Measurements from ENCODE around the gene BRSK2.
A peak's percentile ranks its signal among the peaks of the same experiment; 100 is the strongest.
"Not testable (repeated sequence)": the region's sequence is repeated elsewhere in the genome, so short reads cannot be mapped to it uniquely, and the experiment has no call there.

BRSK2 gene

GRCh38 chr11:1389932-1390568 is at the start of gene BRSK2:
Gene BRSK2 (plus strand): TSS chr11:1389934. CDS start chr11:1390285, 351 bp downstream.
- Histone ChIP-seq H3K79me2 (no peaks in the 10 kb centered on the region), H3K4me1 (peaks cover 3% of the 10 kb centered on the region), H3K27me3 (ENCODE audit: control insufficient read depth, insufficient read depth, low read length) (no peaks in the 10 kb centered on the region), H3K9me3 (ENCODE audit: control insufficient read depth, low read length) (no peaks in the 10 kb centered on the region), H3K4me2 (ENCODE audit: low read length) (peak within 1 kb of the TSS; percentile 74), H3K4me3 (ENCODE audit: low read depth, low read length) (peak within 1 kb of the TSS; percentile 40), H2AFZ (peak within 1 kb of the TSS; percentile 79), H3K36me3 (ENCODE audit: control insufficient read depth, insufficient read depth, low read length) (no peaks in the 10 kb centered on the region), H3K9ac (no peak within 1 kb of the TSS), H3K27ac (no peak within 1 kb of the TSS)
- no peak for TF ChIP-seq CTCF (IDR thresholded peaks at IDR 0.05)

GRCh38 chr11:1340111-1340510 is 49.6 kb upstream of the BRSK2 start:
- TF ChIP-seq CTCF (IDR thresholded peaks at IDR 0.05): no peak
- no peaks in the 10 kb centered on the region for H3K9me3 ChIP-seq (ENCODE audit: control insufficient read depth, low read length)
- no peaks in the 10 kb centered on the region for H3K36me3 ChIP-seq (ENCODE audit: control insufficient read depth, insufficient read depth, low read length)
- no peak overlapping the region for H3K4me2 ChIP-seq (ENCODE audit: low read length)
- H3K27ac ChIP-seq: no peak overlapping the region
- H3K27me3 ChIP-seq (ENCODE audit: control insufficient read depth, insufficient read depth, low read length): no peaks in the 10 kb centered on the region
- no peak overlapping the region for H3K4me3 ChIP-seq (ENCODE audit: low read depth, low read length)
- H2AFZ ChIP-seq: no peak overlapping the region
- no peaks in the 10 kb centered on the region for H3K4me1 ChIP-seq
- no peak overlapping the region for H3K9ac ChIP-seq
- no peaks in the 10 kb centered on the region for H3K79me2 ChIP-seq

GRCh38 chr11:1341226-1341625 is 48.5 kb upstream of the BRSK2 start:
- H3K9ac ChIP-seq; H3K4me1 ChIP-seq; H3K36me3 ChIP-seq (ENCODE audit: control insufficient read depth, insufficient read depth, low read length); H3K4me2 ChIP-seq (ENCODE audit: low read length); H3K4me3 ChIP-seq (ENCODE audit: low read depth, low read length); H3K79me2 ChIP-seq; H3K9me3 ChIP-seq (ENCODE audit: control insufficient read depth, low read length); H2AFZ ChIP-seq; H3K27ac ChIP-seq; H3K27me3 ChIP-seq (ENCODE audit: control insufficient read depth, insufficient read depth, low read length): not testable (repeated sequence)

- no peak overlapping the region for H3K9ac ChIP-seq
- H3K9me3 ChIP-seq (ENCODE audit: control insufficient read depth, low read length): no peaks in the 10 kb centered on the region
- no peak overlapping the region for H2AFZ ChIP-seq
- H3K27ac ChIP-seq: no peak overlapping the region
- no peaks in the 10 kb centered on the region for H3K4me1 ChIP-seq
- H3K4me2 ChIP-seq (ENCODE audit: low read length): no peak overlapping the region
- no peaks in the 10 kb centered on the region for H3K79me2 ChIP-seq
- H3K36me3 ChIP-seq (ENCODE audit: control insufficient read depth, insufficient read depth, low read length): no peaks in the 10 kb centered on the region
- TF ChIP-seq CTCF (IDR thresholded peaks at IDR 0.05): no peak
- H3K27me3 ChIP-seq (ENCODE audit: control insufficient read depth, insufficient read depth, low read length): no peaks in the 10 kb centered on the region
- no peak overlapping the region for H3K4me3 ChIP-seq (ENCODE audit: low read depth, low read length)
Measured at GRCh38 chr11:1341928-1342524, 47.7 kb upstream of the BRSK2 start.

- H3K4me3 ChIP-seq (ENCODE audit: low read depth, low read length): no peak overlapping the region
- H3K4me1 ChIP-seq: no peaks in the 10 kb centered on the region
- no peaks in the 10 kb centered on the region for H3K9me3 ChIP-seq (ENCODE audit: control insufficient read depth, low read length)
- no peak for TF ChIP-seq CTCF (IDR thresholded peaks at IDR 0.05)
- no peak overlapping the region for H3K4me2 ChIP-seq (ENCODE audit: low read length)
- no peaks in the 10 kb centered on the region for H3K79me2 ChIP-seq
- no peak overlapping the region for H2AFZ ChIP-seq
- H3K27me3 ChIP-seq (ENCODE audit: control insufficient read depth, insufficient read depth, low read length): no peaks in the 10 kb centered on the region
- H3K9ac ChIP-seq: no peak overlapping the region
- no peaks in the 10 kb centered on the region for H3K36me3 ChIP-seq (ENCODE audit: control insufficient read depth, insufficient read depth, low read length)
- H3K27ac ChIP-seq: no peak overlapping the region
Measured at GRCh38 chr11:1342946-1343345, 46.8 kb upstream of the BRSK2 start.
